H9 (cell line): ENCODE results near the gene SYNC. TPM values are rescaled to one million over a fixed set of nuclear protein-coding genes. Genes with fewer than 3 reads are reported as not detected.
A peak's percentile ranks its signal among the peaks of the same experiment; 100 is the strongest.

Experiments used
- DNase-seq: peaks from one replicate; pipeline ENCODE4 v3.0.0-alpha.2; 2017
- H2AFZ ChIP-seq: one replicate; pipeline ENCODE4 v1.6.1; 2013; ENCODE audit warnings: mild to moderate bottlenecking, low read length, control low read depth, moderate library complexity
- H2AK5ac ChIP-seq: 2 replicates; pipeline ENCODE4 v1.6.1; 2013; ENCODE audit warnings: low read length, control low read depth, mixed read lengths; ENCODE audit not compliant: insufficient read length
- H2BK120ac ChIP-seq: one replicate; pipeline ENCODE4 v1.6.1; 2013; ENCODE audit warnings: low read depth, mild to moderate bottlenecking, low read length, control low read depth, inconsistent platforms; ENCODE audit not compliant: poor library complexity, severe bottlenecking
- H2BK12ac ChIP-seq: 2 replicates; pipeline ENCODE4 v1.6.1; 2013; ENCODE audit warnings: low read length, control low read depth, mixed read lengths, low read depth; ENCODE audit not compliant: insufficient read length
- H2BK15ac ChIP-seq: 2 replicates; pipeline ENCODE4 v1.6.1; 2013; ENCODE audit warnings: low read depth, low read length, control low read depth
- H2BK20ac ChIP-seq: one replicate; pipeline ENCODE4 v1.6.1; 2013; ENCODE audit warnings: low read depth, mild to moderate bottlenecking, low read length, control low read depth, inconsistent platforms; ENCODE audit not compliant: poor library complexity, severe bottlenecking
- H2BK5ac ChIP-seq: 2 replicates; pipeline ENCODE4 v1.6.1; 2013; ENCODE audit warnings: low read length, control low read depth, mixed read lengths; ENCODE audit not compliant: insufficient read length
- H3K14ac ChIP-seq: 2 replicates; pipeline ENCODE4 v1.6.1; 2013; ENCODE audit warnings: low read length, control low read depth; ENCODE audit not compliant: insufficient read depth
- H3K18ac ChIP-seq: 2 replicates; pipeline ENCODE4 v1.6.1; 2013; ENCODE audit warnings: low read depth, mild to moderate bottlenecking, mixed read lengths, low read length, control low read depth; ENCODE audit not compliant: insufficient read length
- H3K23ac ChIP-seq: 2 replicates; pipeline ENCODE4 v1.6.1; 2013; ENCODE audit warnings: low read length, control low read depth, mixed read lengths, low read depth; ENCODE audit not compliant: insufficient read length
- H3K23me2 ChIP-seq: 2 replicates; pipeline ENCODE4 v1.6.1; 2013; ENCODE audit warnings: low read depth, mild to moderate bottlenecking, mixed read lengths, low read length, control low read depth; ENCODE audit not compliant: insufficient read length, poor library complexity, severe bottlenecking
- H3K27ac ChIP-seq: 2 replicates; pipeline ENCODE4 v1.5.1; 2013; ENCODE audit warnings: low read length, control low read depth, mixed read lengths, low read depth; ENCODE audit not compliant: insufficient read length
- H3K27me3 ChIP-seq: 2 replicates; pipeline ENCODE4 v1.6.1; 2013; ENCODE audit warnings: low read length, control low read depth, inconsistent platforms; ENCODE audit not compliant: insufficient read depth
- H3K4ac ChIP-seq: 2 replicates; pipeline ENCODE4 v1.6.1; 2013; ENCODE audit warnings: low read depth, mild to moderate bottlenecking, control low read depth, inconsistent platforms, low read length, moderate library complexity
- H3K4me1 ChIP-seq: 2 replicates; pipeline ENCODE4 v1.6.1; 2013; ENCODE audit warnings: low read length, control low read depth, inconsistent platforms; ENCODE audit not compliant: insufficient read depth
- H3K4me2 ChIP-seq: 2 replicates; pipeline ENCODE4 v1.6.1; 2013; ENCODE audit warnings: low read length, control low read depth, mixed read lengths; ENCODE audit not compliant: insufficient read length, insufficient read depth
- H3K56ac ChIP-seq: 2 replicates; pipeline ENCODE4 v1.6.1; 2013; ENCODE audit warnings: low read depth, mild to moderate bottlenecking, mixed read lengths, low read length, control low read depth; ENCODE audit not compliant: insufficient read length
- H3K79me1 ChIP-seq: 2 replicates; pipeline ENCODE4 v1.6.1; 2013; ENCODE audit warnings: low read depth, mild to moderate bottlenecking, moderate library complexity, low read length, control low read depth, inconsistent platforms; ENCODE audit not compliant: insufficient read depth, poor library complexity, severe bottlenecking
- H3K79me2 ChIP-seq: 2 replicates; pipeline ENCODE4 v1.6.1; 2013; ENCODE audit warnings: low read length, control low read depth, inconsistent platforms; ENCODE audit not compliant: insufficient read depth
- H3K9ac ChIP-seq: 2 replicates; pipeline ENCODE4 v1.6.1; 2013; ENCODE audit warnings: low read length, control low read depth, mixed read lengths; ENCODE audit not compliant: insufficient read length; ENCODE audit errors: extremely low read depth
- H3K9me3 ChIP-seq: one replicate; pipeline ENCODE4 v1.6.1; 2013; ENCODE audit warnings: low read depth, low read length, inconsistent platforms; ENCODE audit not compliant: control insufficient read depth
- H3T11ph ChIP-seq: one replicate; pipeline ENCODE4 v1.6.1; 2013; ENCODE audit warnings: mild to moderate bottlenecking, low read length, control low read depth, inconsistent platforms
- H4K20me1 ChIP-seq: one replicate; pipeline ENCODE4 v1.6.1; 2013; ENCODE audit not compliant: control insufficient read depth, insufficient read length, insufficient read depth
- H4K5ac ChIP-seq: 2 replicates; pipeline ENCODE4 v1.6.1; 2013; ENCODE audit warnings: low read depth, mild to moderate bottlenecking, mixed read lengths, low read length, control low read depth; ENCODE audit not compliant: insufficient read length
- H4K8ac ChIP-seq: replicated peaks from 2 replicates; pipeline ENCODE4 v1.6.1; 2013; ENCODE audit warnings: low read length, control low read depth, mixed read lengths, low read depth; ENCODE audit not compliant: insufficient read length
- H4K91ac ChIP-seq: 2 replicates; pipeline ENCODE4 v1.6.1; 2013; ENCODE audit warnings: low read depth, mild to moderate bottlenecking, moderate library complexity, mixed read lengths, low read length, control low read depth; ENCODE audit not compliant: insufficient read length
- H3K27ac Mint-ChIP-seq, 3 experiments: 2 replicates in 2 of 3; 3 replicates in 1 of 3; pipeline ENCODE4 v1.8.0; 2020 to 2021; ENCODE audit warnings: mixed read lengths in 3 of 3, mild to moderate bottlenecking in 1 of 3, moderate library complexity in 1 of 3
- H3K27me3 Mint-ChIP-seq: 2 replicates; pipeline ENCODE4 v1.8.0; 2021; ENCODE audit warnings: low read depth, mild to moderate bottlenecking, moderate library complexity, mixed read lengths
- H3K36me3 Mint-ChIP-seq, 3 experiments: 2 replicates in 2 of 3; 3 replicates in 1 of 3; pipeline ENCODE4 v1.8.0; 2020 to 2021; ENCODE audit warnings: low read depth in 3 of 3, mixed read lengths in 3 of 3; ENCODE audit not compliant: insufficient read depth in 1 of 3
- H3K4me1 Mint-ChIP-seq, 2 experiments: 2 replicates each; pipeline ENCODE4 v1.8.0; 2020; ENCODE audit warnings: mixed read lengths in 2 of 2
- H3K4me3 Mint-ChIP-seq, 2 experiments: 2 replicates in 1 of 2; 3 replicates in 1 of 2; pipeline ENCODE4 v1.8.0; 2020 to 2021; ENCODE audit warnings: mild to moderate bottlenecking in 2 of 2, mixed read lengths in 2 of 2, moderate library complexity in 1 of 2
- H3K9me3 Mint-ChIP-seq, 2 experiments: 2 replicates in 1 of 2; 3 replicates in 1 of 2; pipeline ENCODE4 v1.8.0; 2020; ENCODE audit warnings: mild to moderate bottlenecking in 2 of 2, mixed read lengths in 2 of 2, moderate library complexity in 1 of 2
- CTCF ChIP-seq: fragments of 200-600 bp; sonication (generic); conservative IDR thresholded peaks from 3 replicates; pipeline ENCODE4 v1.8.0; 2021; ENCODE audit warnings: antibody characterized with exemption, mild to moderate bottlenecking
- WGBS: extraction: QIAGEN DNeasy Blood & Tissue Kit; methylation state at CpG from one replicate; pipeline ENCODE4 v1.1.7; 2013; ENCODE audit warnings: missing lambda C conversion rate, low lambda C conversion rate, mixed read lengths; ENCODE audit not compliant: insufficient read length; ENCODE audit errors: extremely low coverage; 5-methylcytosine and 5-hydroxymethylcytosine counted together
- total RNA-seq: library from RNA; stranded (reverse); gene quantifications from 2 replicates; pipeline ENCODE4 v1.2.1, GENCODE V29; 2021

The SYNC gene
- total RNA-seq, 1 experiment from 2014 or later, result 0.15 TPM

- no peak overlapping the region for H3T11ph ChIP-seq
- peak overlapping the region; percentile 61 to 68 for H3K4me3 Mint-ChIP-seq
- no peak overlapping the region for H2AFZ ChIP-seq
- H3K14ac ChIP-seq, result no peak overlapping the region; the same call in 1 of the 2 replicates
- H3K36me3 Mint-ChIP-seq, result peaks cover 0 to 1% (median 0%) of the 10 kb centered on the region in 3 experiments; a peak in 1 of 7 replicates
- no peak for DNase-seq
- no peak overlapping the region for H2BK20ac ChIP-seq
- no peaks in the 10 kb centered on the region for H3K79me1 ChIP-seq
- no peak overlapping the region for H3K4ac ChIP-seq
- TF ChIP-seq CTCF, result no peak
- no peak overlapping the region for H2BK5ac ChIP-seq
- H3K27me3 Mint-ChIP-seq, result peaks cover 55% of the 10 kb centered on the region
- no peak overlapping the region for H3K27ac Mint-ChIP-seq
- no peak overlapping the region for H3K27ac ChIP-seq
- WGBS, result no CpG with 5 or more reads among the region's 18 CpGs
- peaks cover 5% of the 10 kb centered on the region; the same call in 1 of the 2 replicates for H3K27me3 ChIP-seq
- no peaks in the 10 kb centered on the region for H3K9me3 ChIP-seq
- no peaks in the 10 kb centered on the region for H3K79me2 ChIP-seq
- H4K5ac ChIP-seq, result no peak overlapping the region
- peak overlapping the region; percentile 82 for H3K4me2 ChIP-seq
- H4K20me1 ChIP-seq, result no peaks in the 10 kb centered on the region
- no peak overlapping the region for H3K56ac ChIP-seq
- peaks cover 13% of the 10 kb centered on the region in 2 experiments for H3K4me1 Mint-ChIP-seq
- H2BK120ac ChIP-seq, result no peak overlapping the region
- no peaks in the 10 kb centered on the region for H3K9me3 Mint-ChIP-seq
- H2BK15ac ChIP-seq, result no peak overlapping the region
- H3K23me2 ChIP-seq, result peaks cover 10% of the 10 kb centered on the region
- no peak overlapping the region for H4K91ac ChIP-seq
- H3K18ac ChIP-seq, result no peak overlapping the region
- no peaks in the 10 kb centered on the region; the same call in 1 of the 2 replicates for H3K4me1 ChIP-seq
- H2BK12ac ChIP-seq, result no peak overlapping the region
- no peak overlapping the region for H3K9ac ChIP-seq
- no peak overlapping the region for H3K23ac ChIP-seq
- no peak overlapping the region for H4K8ac ChIP-seq
- H2AK5ac ChIP-seq, result no peak overlapping the region
Observed at GRCh38 chr1:32703479-32704291, 1.1 kb upstream of the SYNC start.
